GM18508 (cell line): Measurements from ENCODE around the gene PIGU.
"Not testable (repeated sequence)": the region's sequence is repeated elsewhere in the genome, so short reads cannot be mapped to it uniquely, and the experiment has no call there.

ENCODE experiments used
- ATAC-seq: cut with Tn5 transposase; IDR thresholded peaks from one replicate; pipeline ENCODE4 v1.9.1; 2021; ENCODE audit warnings: moderate number of reproducible peaks; ENCODE audit not compliant: insufficient read depth, unreplicated experiment

The PIGU gene, protein sequence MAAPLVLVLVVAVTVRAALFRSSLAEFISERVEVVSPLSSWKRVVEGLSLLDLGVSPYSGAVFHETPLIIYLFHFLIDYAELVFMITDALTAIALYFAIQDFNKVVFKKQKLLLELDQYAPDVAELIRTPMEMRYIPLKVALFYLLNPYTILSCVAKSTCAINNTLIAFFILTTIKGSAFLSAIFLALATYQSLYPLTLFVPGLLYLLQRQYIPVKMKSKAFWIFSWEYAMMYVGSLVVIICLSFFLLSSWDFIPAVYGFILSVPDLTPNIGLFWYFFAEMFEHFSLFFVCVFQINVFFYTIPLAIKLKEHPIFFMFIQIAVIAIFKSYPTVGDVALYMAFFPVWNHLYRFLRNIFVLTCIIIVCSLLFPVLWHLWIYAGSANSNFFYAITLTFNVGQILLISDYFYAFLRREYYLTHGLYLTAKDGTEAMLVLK

GRCh38 chr20:34676642-34677373 lies at the start of gene PIGU:
Gene PIGU (minus strand): TSS chr20:34677092. CDS start chr20:34677085, 7 bp downstream.
- ATAC-seq, result peak; percentile 78

DNA sequence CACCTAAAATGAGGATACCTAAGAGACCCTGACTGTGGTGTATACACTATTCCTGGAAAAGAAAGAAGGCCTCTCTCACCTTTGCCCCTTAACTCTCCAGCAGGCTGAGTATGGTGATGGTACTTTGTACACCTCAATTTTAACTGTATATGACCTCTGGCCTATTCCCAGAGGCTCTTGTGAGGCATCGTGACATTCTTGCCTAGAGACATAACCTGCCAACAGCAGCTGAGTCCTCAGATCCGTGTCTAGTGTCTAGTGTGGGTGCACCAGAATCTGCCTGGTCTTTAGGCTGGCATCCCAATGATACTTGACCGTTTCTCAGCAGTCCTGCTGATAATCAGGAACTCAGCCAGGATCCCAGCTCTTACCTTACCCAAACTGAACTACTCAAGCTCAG lies 47.3 kb upstream of the PIGU start:
- no peak for ATAC-seq

DNA sequence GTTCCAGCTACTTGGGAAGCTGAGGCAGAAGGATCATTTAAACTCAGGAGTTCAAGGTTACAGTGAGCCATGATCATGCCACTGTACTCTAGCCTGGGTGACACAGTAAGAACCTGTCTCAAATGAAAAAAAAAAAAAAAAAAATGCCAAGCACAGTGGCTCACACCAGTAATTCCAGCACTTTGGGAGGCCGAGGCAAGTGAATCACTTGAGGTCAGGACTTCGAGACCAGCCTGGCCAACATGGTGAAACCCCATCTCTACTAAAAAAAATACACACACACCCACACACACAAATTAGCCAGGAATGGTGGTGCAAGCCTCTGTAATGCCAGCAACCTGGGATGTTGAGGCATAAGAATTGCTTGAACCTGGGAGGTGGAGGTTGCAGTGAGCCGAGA lies 45.7 kb upstream of the PIGU start:
- not testable (repeated sequence) for ATAC-seq

GRCh38 chr20:34720266-34720665 lies 43.4 kb upstream of the PIGU start:
- no peak for ATAC-seq

GRCh38 chr20:34719242-34720017 lies 42.5 kb upstream of the PIGU start:
- ATAC-seq, result peak; percentile 82

DNA sequence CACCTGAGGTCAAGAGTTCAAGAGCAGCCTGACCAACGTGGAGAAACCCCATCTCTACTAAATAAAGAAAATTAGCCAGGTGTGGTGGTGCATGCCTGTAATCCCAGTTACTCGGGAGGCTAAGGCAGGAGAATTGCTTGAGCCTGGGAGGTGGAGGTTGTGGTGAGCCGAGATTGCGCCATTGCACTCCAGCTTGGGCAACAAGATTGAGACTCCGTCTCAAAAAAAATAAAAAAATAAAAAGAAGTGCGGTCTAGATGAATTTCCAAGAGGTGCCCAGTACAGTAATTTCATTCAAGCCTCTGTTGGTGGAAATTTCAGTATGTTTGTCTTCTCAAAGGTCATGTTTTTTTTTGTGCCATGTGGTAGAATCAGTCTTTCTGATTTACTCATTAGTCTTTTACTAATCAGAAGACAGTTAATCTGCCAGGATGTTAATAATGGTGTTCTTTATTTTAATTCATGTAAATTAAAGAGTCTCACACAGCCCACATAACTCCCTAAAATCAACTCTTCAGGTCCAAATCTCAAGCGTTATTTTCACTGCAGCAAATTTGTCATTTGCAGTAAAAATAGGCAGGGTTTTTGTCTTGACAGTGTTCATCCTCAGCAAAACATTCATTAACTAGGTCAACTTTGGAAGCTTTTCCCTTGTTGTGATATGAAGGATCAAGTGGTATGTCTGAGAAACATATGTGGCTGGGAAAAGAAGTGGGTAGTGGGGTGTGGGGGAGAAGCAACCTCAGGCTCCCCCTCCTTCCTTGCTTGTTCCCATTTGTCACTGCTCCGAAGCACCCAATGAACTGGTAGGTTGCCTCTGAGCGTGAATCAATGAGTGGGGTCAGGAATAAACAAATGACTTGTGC lies 40.6 kb upstream of the PIGU start:
- ATAC-seq, result no peak

DNA sequence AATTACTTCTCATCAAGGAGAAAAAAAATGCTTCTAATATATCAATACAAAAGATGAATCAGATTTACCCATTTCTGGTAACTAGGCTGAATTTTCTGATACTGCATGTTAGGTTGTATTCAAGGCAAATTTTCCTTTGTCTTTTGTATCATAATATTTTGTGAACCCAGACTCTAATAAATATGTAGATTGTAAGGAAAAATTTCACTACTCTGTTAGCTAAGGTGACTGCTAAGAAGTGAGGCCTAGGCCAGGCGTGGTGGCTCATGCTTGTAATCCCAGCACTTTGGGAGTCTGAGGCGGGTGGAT lies 40.0 kb upstream of the PIGU start:
- ATAC-seq, result no peak

DNA sequence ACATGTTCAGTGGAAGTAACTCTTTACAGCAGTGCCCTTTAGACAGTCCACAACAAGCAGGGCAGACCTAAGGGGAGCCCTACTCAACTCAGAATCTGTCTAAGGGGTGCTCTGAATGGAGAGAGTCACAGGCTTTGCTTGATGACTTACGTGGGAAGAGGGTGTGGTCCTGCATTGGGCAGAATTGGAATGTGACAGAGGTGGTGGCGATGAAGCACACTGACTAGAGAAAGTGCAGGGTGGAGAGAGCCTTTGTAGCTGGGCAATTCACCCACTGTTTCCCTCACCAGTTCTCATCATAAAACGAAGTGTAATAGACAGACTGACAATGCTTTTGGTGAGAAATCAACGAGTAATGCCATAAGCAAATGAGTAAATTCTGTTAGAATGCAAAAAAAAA lies 38.5 kb upstream of the PIGU start:
- ATAC-seq, result no peak

DNA sequence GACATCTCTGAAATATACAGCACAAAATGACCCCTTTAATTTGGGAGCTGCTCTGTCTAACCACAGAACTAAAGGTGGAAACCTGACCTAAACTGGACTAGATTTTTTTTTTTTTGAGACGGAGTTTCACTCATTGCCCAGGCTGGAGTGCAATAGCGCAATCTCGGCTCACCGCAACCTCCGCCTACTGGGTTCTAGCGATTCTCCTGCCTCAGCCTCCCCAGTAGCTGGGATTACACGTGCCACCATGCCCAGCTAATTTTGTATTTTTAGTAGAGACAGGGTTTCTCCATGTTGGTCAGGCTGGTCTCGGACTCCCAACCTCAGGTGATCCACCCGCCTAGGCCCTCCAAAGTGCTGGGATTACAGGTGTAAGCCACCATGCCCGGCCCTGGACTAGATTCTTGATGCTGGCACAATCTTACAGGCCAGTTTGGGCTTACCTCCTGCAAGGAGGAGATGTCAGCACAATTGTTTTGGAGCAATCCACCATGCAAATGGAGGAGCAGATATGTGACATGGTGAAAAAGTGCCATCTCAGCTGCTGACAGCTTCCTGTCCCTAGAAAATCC lies 37.1 kb upstream of the PIGU start:
- not testable (repeated sequence) for ATAC-seq

DNA sequence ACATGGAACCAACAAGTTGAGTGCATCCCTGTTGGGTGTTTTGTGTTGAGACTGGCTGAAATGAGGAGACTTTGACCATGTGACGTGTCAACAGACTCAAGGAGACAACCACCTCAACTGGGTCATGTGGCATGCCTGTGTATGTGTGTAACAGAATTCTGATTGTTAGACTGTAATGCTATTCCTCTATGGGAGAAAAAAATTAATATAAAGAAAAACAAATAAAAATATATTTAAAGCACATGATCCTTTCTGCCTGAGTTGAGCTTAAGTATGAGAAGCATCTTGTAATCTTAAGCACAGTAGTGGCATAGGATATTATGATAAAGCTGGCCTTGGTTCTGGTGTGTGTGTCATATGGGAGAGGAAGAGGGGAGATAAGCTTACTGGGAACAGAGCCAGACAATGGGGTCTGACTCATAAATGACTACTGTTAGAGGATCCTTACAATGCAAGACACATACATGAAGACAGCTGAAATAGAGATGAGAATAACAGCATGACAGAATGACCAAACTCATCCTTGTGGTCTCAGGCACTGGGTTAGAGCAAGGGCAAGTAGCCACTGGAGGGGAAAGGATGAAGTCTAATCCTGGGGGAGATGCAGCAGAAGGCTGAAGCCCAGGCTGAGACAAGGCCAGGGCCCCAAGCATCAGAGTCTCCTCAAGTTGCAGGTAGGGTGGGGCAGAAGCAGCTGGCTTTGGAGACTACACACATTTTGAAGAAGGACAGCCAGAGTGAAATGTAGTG lies 36.5 kb upstream of the PIGU start:
- ATAC-seq, result no peak

DNA sequence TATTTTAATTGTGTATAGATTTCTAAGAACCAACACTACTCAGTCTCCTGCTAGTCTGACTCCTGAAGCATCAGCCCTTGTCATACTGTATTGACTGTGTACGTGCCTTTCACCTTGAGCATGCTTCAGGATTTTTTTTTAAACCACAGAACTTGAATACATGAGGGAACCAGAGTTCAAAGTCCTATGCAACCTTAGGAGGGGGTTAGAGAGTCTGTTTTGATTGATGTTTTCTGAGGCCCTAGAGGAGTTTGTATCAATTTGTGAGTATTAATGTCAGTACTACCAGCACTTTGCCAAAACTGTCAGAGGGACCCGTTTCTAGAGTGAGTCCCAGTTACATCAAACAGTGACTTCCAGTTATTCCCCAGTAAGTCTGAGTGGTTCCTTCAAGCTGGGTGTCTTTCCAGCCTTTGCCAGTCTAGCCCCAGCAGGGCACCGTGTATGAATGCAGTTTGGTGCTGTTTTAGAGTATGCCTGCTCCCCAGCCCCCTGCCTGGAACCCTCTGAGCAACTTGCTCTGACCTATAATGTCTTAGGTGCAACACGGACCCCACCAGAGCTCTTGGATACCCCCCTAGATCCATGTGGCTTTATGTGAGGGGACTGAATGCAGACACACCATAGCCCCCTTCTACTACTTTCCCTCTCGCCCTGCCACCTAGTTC lies 35.8 kb upstream of the PIGU start:
- no peak for ATAC-seq

DNA sequence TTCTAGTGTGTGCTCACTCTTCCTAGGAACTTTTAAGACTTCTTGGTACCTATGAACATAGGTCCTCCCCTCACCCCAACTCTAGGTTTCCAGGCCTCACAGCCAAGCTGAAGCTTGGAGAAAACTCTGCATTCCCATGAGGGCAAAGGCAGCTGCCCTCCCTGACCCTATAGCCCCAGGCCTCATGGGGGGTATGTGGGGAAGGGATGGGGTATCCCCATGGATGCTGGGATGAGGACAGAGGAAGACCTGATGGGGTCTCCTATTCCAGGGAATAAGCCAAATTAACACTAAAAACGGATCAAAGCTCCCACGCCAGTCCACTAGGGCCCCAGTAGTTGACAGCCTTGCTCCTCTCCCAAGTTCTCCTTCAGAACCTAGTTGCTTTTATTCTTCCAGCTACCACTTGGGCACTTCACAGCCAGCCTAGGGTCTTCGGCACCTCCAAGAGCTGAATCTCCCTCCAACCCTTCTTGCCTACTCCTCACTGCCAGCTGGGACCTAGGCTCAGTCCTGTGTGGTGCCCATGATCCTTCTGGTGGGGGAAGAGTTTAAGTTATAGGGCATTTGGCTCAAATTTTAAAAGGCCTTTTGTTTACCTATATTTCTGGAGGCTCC lies 35.0 kb upstream of the PIGU start:
- ATAC-seq, result no peak

- ATAC-seq, result no peak
Observed at GRCh38 chr20:34710861-34711574, 34.1 kb upstream of the PIGU start.

DNA sequence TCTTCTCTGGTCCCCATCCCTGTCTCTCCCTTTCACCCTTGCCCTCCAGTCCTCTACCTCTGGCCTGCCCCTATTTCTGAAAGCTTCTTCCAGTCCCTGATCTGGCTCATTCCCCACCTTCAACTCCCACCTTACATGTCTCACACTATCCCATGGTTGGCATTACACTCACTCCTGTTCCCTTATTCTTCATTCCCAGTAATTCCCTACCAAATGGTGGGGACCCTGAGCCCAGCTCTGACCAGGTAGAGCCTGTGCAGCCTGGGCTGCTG lies 33.6 kb upstream of the PIGU start:
- ATAC-seq, result no peak

DNA sequence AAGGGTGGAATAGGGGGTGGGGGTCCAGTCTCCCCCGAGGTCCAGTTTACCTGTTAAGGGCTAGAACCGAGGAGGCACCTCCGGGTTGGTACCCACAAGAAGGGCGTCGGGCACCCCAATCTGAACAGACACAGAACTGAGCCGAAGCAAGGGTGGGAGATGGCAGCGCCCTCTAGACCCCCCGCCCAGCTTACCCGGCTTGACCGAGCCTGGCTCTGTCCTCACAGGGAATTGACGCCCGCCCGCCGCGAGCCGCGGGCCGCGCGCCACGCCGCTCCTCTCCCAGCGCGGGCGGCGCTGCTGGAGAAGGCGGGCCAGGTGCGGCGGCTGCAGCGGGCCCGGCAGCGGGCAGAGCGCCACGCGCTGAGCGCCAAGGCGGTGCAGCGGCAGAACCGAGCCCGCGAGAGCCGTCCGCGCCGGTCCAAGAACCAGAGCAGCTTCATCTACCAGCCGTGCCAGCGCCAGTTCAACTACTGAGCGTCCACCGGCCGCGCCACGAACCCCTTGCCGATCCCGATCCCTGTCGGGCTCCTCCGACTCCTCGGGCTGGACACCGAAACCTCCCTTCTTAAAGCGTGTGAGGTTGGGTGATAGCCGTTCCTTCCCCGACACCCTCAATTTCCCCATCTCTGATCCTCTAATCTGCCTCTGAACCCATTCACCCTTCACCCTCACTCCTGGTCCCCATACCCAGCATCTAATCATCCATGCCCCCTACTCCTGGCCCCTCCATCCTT lies 33.1 kb upstream of the PIGU start:
- no peak for ATAC-seq

DNA sequence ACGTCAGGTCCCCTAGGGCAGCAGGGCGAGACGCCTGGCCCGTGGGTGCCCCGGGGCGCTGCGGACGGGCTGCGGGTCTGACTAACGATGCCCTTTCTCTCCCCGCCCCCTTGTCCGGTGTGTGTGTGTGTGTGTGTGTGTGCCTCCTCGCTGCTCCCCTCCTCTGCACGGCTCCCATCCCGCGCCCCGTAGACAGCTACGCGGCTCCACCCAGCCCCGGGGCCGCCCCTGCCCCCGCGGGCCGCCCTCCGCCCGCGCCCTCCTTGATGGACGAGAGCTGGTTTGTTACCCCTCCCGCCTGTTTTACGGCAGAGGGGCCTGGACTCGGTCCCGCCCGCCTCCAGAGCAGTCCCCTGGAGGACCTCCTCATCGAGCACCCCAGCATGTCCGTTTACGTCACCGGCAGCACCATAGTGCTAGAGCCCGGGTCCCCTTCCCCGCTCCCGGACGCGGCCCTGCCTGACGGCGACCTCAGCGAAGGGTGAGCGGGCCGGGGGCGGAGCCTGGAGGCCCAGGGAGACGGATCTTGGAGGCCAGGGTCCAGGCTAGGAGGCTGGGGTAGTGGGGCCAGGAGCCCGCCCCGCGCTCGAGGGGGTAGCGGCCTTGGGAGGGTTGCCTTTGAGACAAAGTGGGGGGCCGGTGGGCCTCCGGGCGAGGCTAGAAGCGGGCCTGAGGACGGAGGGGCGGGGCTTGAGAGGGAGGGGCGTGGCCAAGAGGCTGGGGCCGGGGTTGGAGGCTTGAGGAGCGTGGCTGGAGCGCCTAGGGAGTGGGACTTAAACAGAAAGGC lies 32.3 kb upstream of the PIGU start:
- no peak for ATAC-seq
